GM18517 (cell line): Measurements from ENCODE around the gene SOWAHB.

Experiments used
- ATAC-seq: cut with Tn5 transposase; IDR thresholded peaks from one replicate; pipeline ENCODE4 v1.9.1; 2021; ENCODE audit warnings: mild to moderate bottlenecking, moderate library complexity; ENCODE audit not compliant: unreplicated experiment

The SOWAHB gene

GRCh38 chr4:76897536-76898384 is at the start of gene SOWAHB:
SOWAHB (minus strand) TSS chr4:76898144; CDS start chr4:76897849, 295 bp downstream.
- no peak for ATAC-seq

GRCh38 chr4:76947369-76947768 is 49.4 kb upstream of the SOWAHB start:
- ATAC-seq = no peak

- ATAC-seq = no peak
Measured at GRCh38 chr4:76943790-76944189, 45.8 kb upstream of the SOWAHB start.

GRCh38 chr4:76943129-76943620 is 45.2 kb upstream of the SOWAHB start:
- no peak for ATAC-seq

GRCh38 chr4:76939184-76939583 is 41.2 kb upstream of the SOWAHB start:
- ATAC-seq = no peak

- no peak for ATAC-seq
Measured at GRCh38 chr4:76931576-76932276, 33.8 kb upstream of the SOWAHB start.

GRCh38 chr4:76931087-76931486 is 33.1 kb upstream of the SOWAHB start:
- no peak for ATAC-seq

GRCh38 chr4:76930685-76931084 is 32.7 kb upstream of the SOWAHB start:
- no peak for ATAC-seq

- no peak for ATAC-seq
Measured at GRCh38 chr4:76926841-76927240, 28.9 kb upstream of the SOWAHB start.

GRCh38 chr4:76923619-76924357 is 25.8 kb upstream of the SOWAHB start:
- no peak for ATAC-seq

GRCh38 chr4:76920715-76921114 is 22.8 kb upstream of the SOWAHB start:
- ATAC-seq = no peak

- ATAC-seq = no peak
Measured at GRCh38 chr4:76909711-76910110, 11.8 kb upstream of the SOWAHB start.

- ATAC-seq = no peak
Measured at GRCh38 chr4:76905521-76905920, 7.6 kb upstream of the SOWAHB start.

GRCh38 chr4:76904646-76905190 is 6.8 kb upstream of the SOWAHB start:
- ATAC-seq = no peak

- ATAC-seq = no peak
Measured at GRCh38 chr4:76902233-76902890, 4.4 kb upstream of the SOWAHB start.

GRCh38 chr4:76898949-76899645 is 1.2 kb upstream of the SOWAHB start:
- ATAC-seq = no peak

- ATAC-seq = no peak
Measured at GRCh38 chr4:76898385-76898692, 395 bp upstream of the SOWAHB start.

- no peak for ATAC-seq
Measured at GRCh38 chr4:76896614-76897535, 1.1 kb downstream of the SOWAHB start.

GRCh38 chr4:76896048-76896447 is 1.9 kb downstream of the SOWAHB start:
- ATAC-seq = no peak
